ENCODE measurements around the gene TADA2B. TPM values are rescaled to one million over a fixed set of nuclear protein-coding genes. Genes with fewer than 3 reads are reported as not detected.

Gene TADA2B
- total RNA-seq, 4 donors from 2014 or later = 55.4 to 70.2 (median 56.4) TPM

DNA sequence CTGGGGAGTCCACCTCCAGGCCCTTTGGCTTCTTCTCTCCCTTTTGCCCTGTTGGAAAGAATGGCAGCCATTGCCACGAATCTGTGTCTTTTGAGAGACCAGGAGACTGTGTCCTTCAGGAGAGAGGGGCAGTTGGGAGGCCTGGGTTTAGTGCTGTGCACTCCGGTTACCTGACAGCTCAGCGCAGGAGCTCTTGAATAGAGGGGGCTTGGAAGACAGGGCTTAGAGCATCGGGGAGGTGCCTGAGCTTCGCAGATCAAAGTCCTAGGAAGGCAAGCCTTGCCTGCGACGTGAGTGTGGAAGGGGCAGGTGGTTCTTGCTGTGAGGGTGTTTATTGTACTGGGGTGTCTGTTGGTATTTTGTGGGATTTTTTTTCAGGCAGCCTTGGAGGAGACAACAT lies 41.9 kb upstream of the TADA2B start:
- DNase-seq = no peak
- Histone ChIP-seq H3K27ac (no peak overlapping the region), H3K4me3 (no peak overlapping the region), H3K27me3 (no peaks in the 10 kb centered on the region), H3K4me1 (peaks cover 12 to 13% of the 10 kb centered on the region in 2 donors), H3K36me3 (peaks cover 0 to 45% of the 10 kb centered on the region in 2 donors), H3K9me3 (no peaks in the 10 kb centered on the region)
- TF ChIP-seq POLR2A (IDR thresholded peaks at IDR 0.05) = no peak
- TF ChIP-seq, protein P1, sequence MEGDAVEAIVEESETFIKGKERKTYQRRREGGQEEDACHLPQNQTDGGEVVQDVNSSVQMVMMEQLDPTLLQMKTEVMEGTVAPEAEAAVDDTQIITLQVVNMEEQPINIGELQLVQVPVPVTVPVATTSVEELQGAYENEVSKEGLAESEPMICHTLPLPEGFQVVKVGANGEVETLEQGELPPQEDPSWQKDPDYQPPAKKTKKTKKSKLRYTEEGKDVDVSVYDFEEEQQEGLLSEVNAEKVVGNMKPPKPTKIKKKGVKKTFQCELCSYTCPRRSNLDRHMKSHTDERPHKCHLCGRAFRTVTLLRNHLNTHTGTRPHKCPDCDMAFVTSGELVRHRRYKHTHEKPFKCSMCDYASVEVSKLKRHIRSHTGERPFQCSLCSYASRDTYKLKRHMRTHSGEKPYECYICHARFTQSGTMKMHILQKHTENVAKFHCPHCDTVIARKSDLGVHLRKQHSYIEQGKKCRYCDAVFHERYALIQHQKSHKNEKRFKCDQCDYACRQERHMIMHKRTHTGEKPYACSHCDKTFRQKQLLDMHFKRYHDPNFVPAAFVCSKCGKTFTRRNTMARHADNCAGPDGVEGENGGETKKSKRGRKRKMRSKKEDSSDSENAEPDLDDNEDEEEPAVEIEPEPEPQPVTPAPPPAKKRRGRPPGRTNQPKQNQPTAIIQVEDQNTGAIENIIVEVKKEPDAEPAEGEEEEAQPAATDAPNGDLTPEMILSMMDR (IDR thresholded peaks at IDR 0.05 in 4 of 5, conservative IDR thresholded peaks at IDR 0.05 in 1 of 5) = no peak
- no peak for ATAC-seq
- in situ Hi-C loops (cut with MboI; ENCODE audit: low sequenced_read_pairs in 4 of 4) = no loop called here
- intact Hi-C loops (cut with DNase I; ENCODE audit: low total_unique reads) = no loop called here

DNA sequence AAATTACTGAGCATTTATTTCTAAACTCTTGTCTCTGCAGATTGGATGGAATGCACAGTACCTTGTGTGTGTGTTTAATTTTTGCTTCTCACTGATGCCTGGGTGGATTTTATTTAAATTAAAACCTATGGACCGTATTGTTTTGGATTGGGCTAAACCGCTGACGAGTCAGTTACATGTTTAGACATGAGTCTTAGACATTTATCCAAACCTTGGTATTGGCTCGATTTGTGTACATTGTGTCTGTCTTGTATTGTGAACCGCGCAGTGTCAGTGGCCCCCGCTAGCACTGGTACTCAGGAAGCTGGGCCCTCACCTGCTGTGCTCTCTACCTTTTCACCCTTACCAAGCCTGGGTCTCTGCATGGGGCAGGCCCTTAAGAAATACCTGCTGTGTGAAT lies 40.8 kb upstream of the TADA2B start:
- peaks cover 0 to 36% of the 10 kb centered on the region in 2 donors for H3K36me3 ChIP-seq
- intact Hi-C loops (cut with DNase I; ENCODE audit: low total_unique reads) (no loop called here), in situ Hi-C loops (cut with MboI; ENCODE audit: low sequenced_read_pairs in 4 of 4) (no loop called here)
- ATAC-seq (no peak), DNase-seq (no peak)
- no peaks in the 10 kb centered on the region for H3K27me3 ChIP-seq
- H3K27ac ChIP-seq = peak overlapping the region in 3 of 4 donors; percentile 27 to 73 (median 65)
- peaks cover 12 to 13% of the 10 kb centered on the region in 2 donors for H3K4me1 ChIP-seq
- H3K9me3 ChIP-seq = no peaks in the 10 kb centered on the region
- no peak overlapping the region for H3K4me3 ChIP-seq
- TF ChIP-seq, protein P1 (IDR thresholded peaks at IDR 0.05 in 4 of 5, conservative IDR thresholded peaks at IDR 0.05 in 1 of 5) = no peak
- TF ChIP-seq POLR2A (IDR thresholded peaks at IDR 0.05) = no peak

DNA sequence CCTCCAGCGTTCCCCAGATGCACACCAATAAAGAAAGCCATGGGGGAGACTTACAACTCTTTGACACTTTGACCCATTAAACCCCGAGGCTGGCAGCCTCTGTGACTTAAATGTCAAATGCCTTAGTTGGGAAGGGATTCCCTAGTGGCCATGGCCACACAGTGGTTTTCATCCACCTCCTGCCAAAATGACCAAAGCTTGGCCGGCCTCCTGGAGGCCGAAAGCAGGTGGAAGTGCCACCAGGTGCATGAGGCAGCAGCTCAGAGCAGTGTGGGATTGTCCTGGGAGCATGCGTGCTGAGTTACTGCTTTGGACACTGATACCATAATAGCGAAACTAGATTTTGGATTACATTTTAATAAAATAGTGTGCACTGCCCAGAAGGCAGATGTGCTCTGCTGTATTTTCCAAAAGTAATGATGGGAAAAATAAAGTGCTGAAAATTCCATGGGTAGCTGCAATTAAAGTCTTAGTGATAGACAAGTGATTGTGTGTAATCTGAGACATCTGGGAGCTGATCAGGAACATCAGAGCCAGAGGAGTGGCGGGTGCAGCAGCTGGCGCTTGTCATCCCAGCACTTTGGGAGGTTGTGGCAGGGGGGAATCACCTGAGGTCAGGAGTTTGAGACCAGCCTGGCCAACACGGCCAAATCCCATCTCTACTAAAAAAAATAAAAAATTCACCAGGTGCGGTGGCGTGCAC lies 39.8 kb upstream of the TADA2B start:
- peak in 1 of 2 donors; percentile 61 for DNase-seq
- peak; percentile 30 to 74 for ATAC-seq
- peaks cover 0 to 42% of the 10 kb centered on the region in 2 donors for H3K36me3 ChIP-seq
- intact Hi-C loops (cut with DNase I; ENCODE audit: low total_unique reads) = no loop called here
- no peak for TF ChIP-seq POLR2A (IDR thresholded peaks at IDR 0.05)
- TF ChIP-seq, protein P1 (IDR thresholded peaks at IDR 0.05 in 4 of 5, conservative IDR thresholded peaks at IDR 0.05 in 1 of 5) = peak in 1 of 5 experiments; percentile 18
- no peaks in the 10 kb centered on the region for H3K27me3 ChIP-seq
- in situ Hi-C loops (cut with MboI; ENCODE audit: low sequenced_read_pairs in 4 of 4) = no loop called here
- peaks cover 13 to 17% of the 10 kb centered on the region in 2 donors for H3K4me1 ChIP-seq
- peak overlapping the region; percentile 27 to 73 (median 50) for H3K27ac ChIP-seq
- no peak overlapping the region for H3K4me3 ChIP-seq
- no peaks in the 10 kb centered on the region for H3K9me3 ChIP-seq

DNA sequence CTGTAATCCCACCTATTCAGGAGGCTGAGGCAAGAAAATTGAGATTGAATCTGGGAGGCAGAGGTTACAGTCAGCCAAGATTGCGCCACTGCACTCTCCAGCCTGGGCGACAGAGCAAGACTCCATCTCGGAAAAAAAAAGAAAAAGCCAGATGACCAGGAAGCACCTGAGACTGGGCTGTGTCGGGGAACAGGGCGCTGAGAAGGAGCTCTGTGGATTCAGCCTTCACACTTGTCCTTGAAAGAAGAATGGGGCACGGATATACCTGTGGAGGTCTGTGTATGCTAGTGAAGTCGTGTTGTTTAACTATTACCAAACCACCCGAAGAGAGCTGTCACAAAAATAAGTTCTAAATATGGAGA lies 39.3 kb upstream of the TADA2B start:
- H3K27ac ChIP-seq = peak overlapping the region; percentile 27 to 73 (median 50)
- H3K36me3 ChIP-seq = peaks cover 0 to 42% of the 10 kb centered on the region in 2 donors
- intact Hi-C loops (cut with DNase I; ENCODE audit: low total_unique reads) = no loop called here
- no peaks in the 10 kb centered on the region for H3K27me3 ChIP-seq
- H3K4me1 ChIP-seq = peaks cover 16 to 21% of the 10 kb centered on the region in 2 donors
- no peak for DNase-seq
- no peaks in the 10 kb centered on the region for H3K9me3 ChIP-seq
- TF ChIP-seq, protein P1 (IDR thresholded peaks at IDR 0.05 in 4 of 5, conservative IDR thresholded peaks at IDR 0.05 in 1 of 5) = no peak
- TF ChIP-seq POLR2A (IDR thresholded peaks at IDR 0.05) = no peak
- in situ Hi-C loops (cut with MboI; ENCODE audit: low sequenced_read_pairs in 4 of 4) = no loop called here
- H3K4me3 ChIP-seq = no peak overlapping the region
- peak in 1 of 2 donors; percentile 43 for ATAC-seq

Data from gastrocnemius medialis (tissue), 4 donors.